DND-41 (cell line): Measurements from ENCODE around the gene RASGRF1.

Source experiments
- ATAC-seq: fragments of 200-7000 bp; cut with Tn5 transposase; 3 replicates; pipeline ENCODE4 v1.9.1; 2021; ENCODE audit warnings: low read depth; ENCODE audit not compliant: insufficient read depth
- DNase-seq: peaks from one replicate; pipeline ENCODE4 v3.0.0-alpha.2; 2020
- H2AFZ ChIP-seq: 2 replicates; pipeline ENCODE4 v1.6.0; 2012; ENCODE audit warnings: low read depth, low read length
- H3K27ac ChIP-seq: 2 replicates; pipeline ENCODE4 v1.5.1; 2012; ENCODE audit warnings: low read length, inconsistent platforms
- H3K27me3 ChIP-seq: fragments of 200-600 bp; sonication (generic); 2 replicates; pipeline ENCODE4 v1.6.0; 2012; ENCODE audit warnings: low read length, mild to moderate bottlenecking, inconsistent platforms; ENCODE audit not compliant: insufficient read depth, poor library complexity
- H3K36me3 ChIP-seq: 2 replicates; pipeline ENCODE4 v1.5.1; 2012; ENCODE audit warnings: low read length, inconsistent platforms; ENCODE audit not compliant: insufficient read depth
- H3K4me1 ChIP-seq: 2 replicates; pipeline ENCODE4 v1.5.1; 2012; ENCODE audit warnings: mild to moderate bottlenecking, low read length; ENCODE audit not compliant: insufficient read depth
- H3K4me2 ChIP-seq: 2 replicates; pipeline ENCODE4 v1.6.0; 2012; ENCODE audit warnings: mild to moderate bottlenecking, moderate library complexity, low read length, inconsistent platforms; ENCODE audit not compliant: insufficient read depth
- H3K4me3 ChIP-seq, 2 experiments: fragments of 200-600 bp in 1 of 2; shearing (Covaris generic) in 1 of 2; 2 replicates each; pipeline ENCODE4 v1.5.1; 2012 to 2016; ENCODE audit warnings: inconsistent platforms in 2 of 2, low read length in 2 of 2, mild to moderate bottlenecking in 2 of 2, low read depth in 1 of 2, moderate library complexity in 1 of 2
- H3K79me2 ChIP-seq: 2 replicates; pipeline ENCODE4 v1.6.0; 2012; ENCODE audit warnings: low read length, inconsistent platforms; ENCODE audit not compliant: insufficient read depth
- H3K9ac ChIP-seq: 2 replicates; pipeline ENCODE4 v1.6.0; 2012; ENCODE audit warnings: low read depth, mild to moderate bottlenecking, inconsistent platforms, low read length, moderate library complexity
- H3K9me3 ChIP-seq: 2 replicates; pipeline ENCODE4 v1.5.1; 2012; ENCODE audit warnings: low read length, moderate library complexity, mild to moderate bottlenecking, inconsistent platforms; ENCODE audit not compliant: insufficient read depth, severe bottlenecking
- H4K20me1 ChIP-seq: 2 replicates; pipeline ENCODE4 v1.6.0; 2012; ENCODE audit warnings: low read length; ENCODE audit not compliant: insufficient read depth
- EZH2 ChIP-seq: IDR thresholded peaks from 3 replicates; pipeline ENCODE4 v1.6.1; 2012; ENCODE audit warnings: borderline replicate concordance, low read depth, mild to moderate bottlenecking, moderate library complexity, low read length, inconsistent platforms; ENCODE audit not compliant: severe bottlenecking
- TF ChIP-seq, protein P1 (sequence below): IDR thresholded peaks from 2 replicates; pipeline ENCODE4 v1.5.1; 2012; ENCODE audit warnings: borderline replicate concordance, low read length, moderate library complexity, mild to moderate bottlenecking; ENCODE audit not compliant: poor library complexity, severe bottlenecking; ENCODE audit errors: extremely low read depth

RASGRF1 gene

DNA sequence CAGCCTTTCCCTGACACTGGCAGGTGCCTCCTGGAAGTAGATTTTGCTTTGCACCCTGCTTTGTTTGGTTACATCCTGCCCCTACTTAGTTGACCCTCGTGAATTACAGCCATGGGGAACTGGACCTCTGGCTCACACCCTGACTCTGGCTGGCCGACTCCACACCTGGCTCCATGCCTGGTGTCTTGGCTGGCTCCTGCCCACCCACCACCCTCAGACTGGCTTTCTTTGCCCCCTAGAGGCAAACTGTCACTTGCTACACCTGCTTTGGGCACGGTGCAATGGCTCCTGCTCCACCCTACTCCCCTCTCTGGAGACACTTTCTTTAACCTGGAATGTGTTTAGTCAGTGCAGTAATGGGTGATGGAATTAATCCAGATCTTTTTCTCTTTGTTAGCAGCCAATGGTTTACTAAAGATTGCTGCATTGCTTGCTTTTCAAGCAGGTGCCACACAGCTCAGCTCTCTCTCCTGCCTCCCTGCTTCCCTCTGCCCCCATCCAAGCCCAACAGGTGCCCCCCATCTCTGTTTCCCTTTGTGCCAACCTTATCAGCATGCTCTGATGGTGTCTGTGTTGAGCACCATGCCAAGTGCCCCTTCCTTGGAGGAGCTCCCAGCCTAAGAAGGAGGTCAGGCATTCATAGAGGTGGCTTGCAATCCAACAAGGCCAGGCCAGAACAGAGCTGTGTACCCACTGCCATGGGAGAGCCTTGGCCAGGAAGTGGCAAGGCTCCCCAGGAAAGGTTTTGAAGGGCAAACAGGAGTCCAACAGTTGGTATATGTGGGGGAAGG, 38.4 kb downstream of the RASGRF1 start:
- H3K79me2 ChIP-seq: no peaks in the 10 kb centered on the region
- H3K4me3 ChIP-seq: no peak overlapping the region
- no peaks in the 10 kb centered on the region for H3K4me1 ChIP-seq
- no peak overlapping the region for H3K4me2 ChIP-seq
- H3K9me3 ChIP-seq: no peaks in the 10 kb centered on the region
- DNase-seq (no peak), ATAC-seq (no peak)
- TF ChIP-seq, protein P1, sequence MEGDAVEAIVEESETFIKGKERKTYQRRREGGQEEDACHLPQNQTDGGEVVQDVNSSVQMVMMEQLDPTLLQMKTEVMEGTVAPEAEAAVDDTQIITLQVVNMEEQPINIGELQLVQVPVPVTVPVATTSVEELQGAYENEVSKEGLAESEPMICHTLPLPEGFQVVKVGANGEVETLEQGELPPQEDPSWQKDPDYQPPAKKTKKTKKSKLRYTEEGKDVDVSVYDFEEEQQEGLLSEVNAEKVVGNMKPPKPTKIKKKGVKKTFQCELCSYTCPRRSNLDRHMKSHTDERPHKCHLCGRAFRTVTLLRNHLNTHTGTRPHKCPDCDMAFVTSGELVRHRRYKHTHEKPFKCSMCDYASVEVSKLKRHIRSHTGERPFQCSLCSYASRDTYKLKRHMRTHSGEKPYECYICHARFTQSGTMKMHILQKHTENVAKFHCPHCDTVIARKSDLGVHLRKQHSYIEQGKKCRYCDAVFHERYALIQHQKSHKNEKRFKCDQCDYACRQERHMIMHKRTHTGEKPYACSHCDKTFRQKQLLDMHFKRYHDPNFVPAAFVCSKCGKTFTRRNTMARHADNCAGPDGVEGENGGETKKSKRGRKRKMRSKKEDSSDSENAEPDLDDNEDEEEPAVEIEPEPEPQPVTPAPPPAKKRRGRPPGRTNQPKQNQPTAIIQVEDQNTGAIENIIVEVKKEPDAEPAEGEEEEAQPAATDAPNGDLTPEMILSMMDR: no peak
- no peak for TF ChIP-seq EZH2
- H3K9ac ChIP-seq: no peak overlapping the region
- H3K27me3 ChIP-seq: peaks cover 4% of the 10 kb centered on the region
- no peak overlapping the region for H2AFZ ChIP-seq
- no peak overlapping the region for H3K27ac ChIP-seq
- H4K20me1 ChIP-seq: no peaks in the 10 kb centered on the region
- H3K36me3 ChIP-seq: no peaks in the 10 kb centered on the region

DNA sequence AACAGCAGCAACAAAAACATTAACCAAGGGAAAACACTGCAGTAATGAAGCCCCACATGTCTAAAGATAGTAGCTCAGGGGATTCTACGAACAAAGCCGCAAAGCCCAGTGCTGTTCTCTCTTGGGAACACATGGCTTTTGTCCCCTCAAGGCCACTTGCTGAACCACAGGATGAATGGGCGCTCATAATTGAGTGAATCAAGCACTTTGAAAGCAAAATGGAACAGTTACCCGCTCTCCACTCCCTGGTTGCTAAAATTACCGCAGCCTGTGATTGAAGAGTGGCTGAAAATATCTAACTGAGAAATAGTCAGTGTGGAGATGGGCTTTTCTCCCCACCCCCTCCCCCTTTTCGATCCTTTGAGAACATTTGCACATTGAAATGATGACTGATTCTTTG, 39.6 kb downstream of the RASGRF1 start:
- H3K4me3 ChIP-seq: no peak overlapping the region
- no peaks in the 10 kb centered on the region for H3K36me3 ChIP-seq
- H3K27ac ChIP-seq: no peak overlapping the region
- H3K4me1 ChIP-seq: no peaks in the 10 kb centered on the region
- H3K9me3 ChIP-seq: no peaks in the 10 kb centered on the region
- no peak for ATAC-seq
- H3K4me2 ChIP-seq: no peak overlapping the region
- no peak overlapping the region for H2AFZ ChIP-seq
- H3K79me2 ChIP-seq: no peaks in the 10 kb centered on the region
- H3K27me3 ChIP-seq: peaks cover 4% of the 10 kb centered on the region
- DNase-seq: no peak
- TF ChIP-seq EZH2: no peak
- TF ChIP-seq, protein P1: no peak
- no peak overlapping the region for H3K9ac ChIP-seq
- no peaks in the 10 kb centered on the region for H4K20me1 ChIP-seq

DNA sequence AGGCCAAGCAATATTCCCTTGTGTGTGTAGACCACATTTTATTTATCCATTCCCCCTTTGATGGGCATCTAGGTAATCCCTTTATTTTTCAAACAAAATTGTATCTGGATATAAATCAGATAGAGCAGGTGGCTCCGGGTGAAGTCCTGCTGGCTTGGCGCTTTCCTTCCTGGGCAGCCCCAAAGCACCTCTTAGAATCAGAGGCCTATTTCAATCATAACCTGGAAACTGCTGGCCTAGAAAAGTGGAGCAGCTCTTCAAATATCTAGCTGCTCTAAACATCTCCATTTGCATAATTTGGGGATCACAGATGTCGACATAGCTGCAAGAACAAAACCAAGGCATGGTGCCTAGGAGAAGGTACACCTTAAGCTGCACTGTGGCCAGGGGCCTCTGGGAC, 40.2 kb downstream of the RASGRF1 start:
- no peak overlapping the region for H3K27ac ChIP-seq
- H3K4me1 ChIP-seq: no peaks in the 10 kb centered on the region
- no peaks in the 10 kb centered on the region for H3K36me3 ChIP-seq

More for the DNA sequence above, 40.2 kb downstream of the RASGRF1 start:
- H3K9me3 ChIP-seq: no peaks in the 10 kb centered on the region
- ATAC-seq: no peak
- no peaks in the 10 kb centered on the region for H3K79me2 ChIP-seq
- no peak overlapping the region for H2AFZ ChIP-seq
- TF ChIP-seq, protein P1: no peak
- no peak for TF ChIP-seq EZH2
- H4K20me1 ChIP-seq: no peaks in the 10 kb centered on the region
- H3K9ac ChIP-seq: no peak overlapping the region
- peaks cover 4% of the 10 kb centered on the region for H3K27me3 ChIP-seq
- DNase-seq: no peak
- no peak overlapping the region for H3K4me3 ChIP-seq
- H3K4me2 ChIP-seq: no peak overlapping the region
